H1 (cell line): ENCODE data around the gene FOXN3.

Experiments used
- ATF3 ChIP-seq: IDR thresholded peaks from 2 replicates; pipeline ENCODE4 v1.6.1; 2011; ENCODE audit warnings: low read depth, mild to moderate bottlenecking, low read length; ENCODE audit not compliant: insufficient read depth
- BACH1 ChIP-seq: IDR thresholded peaks from 2 replicates; pipeline ENCODE4 v1.6.1; 2012; ENCODE audit warnings: low read length, improper control_type of control experiment
- NRF1 ChIP-seq: IDR thresholded peaks from 2 replicates; pipeline ENCODE4 v1.6.1; 2011; ENCODE audit warnings: mild to moderate bottlenecking, low read depth, low read length, improper control_type of control experiment
- POLR2AphosphoS5 ChIP-seq: IDR thresholded peaks from 2 replicates; pipeline ENCODE4 v1.6.1; 2011; ENCODE audit warnings: low read depth, low read length
- RFX5 ChIP-seq: IDR thresholded peaks from 2 replicates; pipeline ENCODE4 v1.6.1; 2011; ENCODE audit warnings: low read depth, low read length, improper control_type of control experiment, borderline replicate concordance

- TF ChIP-seq RFX5 (no peak), NRF1 (no peak), ATF3 (no peak), BACH1 (no peak), POLR2AphosphoS5 (no peak; the same call in 1 of the 2 replicates)
Measured at GRCh38 chr14:89339579-89339978, 77.5 kb downstream of the FOXN3 start.
